ENCODE measurements around the gene PDE1A.

Gene PDE1A

GRCh38 chr2:182148344-182148743 is 278.5 kb downstream of the PDE1A start:
- H3K27me3 ChIP-seq (ENCODE audit: insufficient read depth, poor library complexity, severe bottlenecking), result no peaks in the 10 kb centered on the region
- no peak for TF ChIP-seq CTCF (IDR thresholded peaks at IDR 0.05; ENCODE audit: poor library complexity, severe bottlenecking)
- no peaks in the 10 kb centered on the region for H3K4me1 ChIP-seq (ENCODE audit: insufficient read depth, poor library complexity, severe bottlenecking)
- no peak overlapping the region for H3K4me3 ChIP-seq (ENCODE audit: severe bottlenecking)
- no peaks in the 10 kb centered on the region for H3K9me3 ChIP-seq (ENCODE audit: severe bottlenecking)
- no peaks in the 10 kb centered on the region for H3K36me3 ChIP-seq (ENCODE audit: low read depth)
- DNase-seq (ENCODE audit: low spot score) (no peak), ATAC-seq (ENCODE audit: low read depth) (no peak; the same call in 2 of the 3 replicates)
- no peak overlapping the region for H3K27ac ChIP-seq (ENCODE audit: poor library complexity, severe bottlenecking)

GRCh38 chr2:182144776-182145165 is 282.1 kb downstream of the PDE1A start:
- TF ChIP-seq CTCF (IDR thresholded peaks at IDR 0.05; ENCODE audit: poor library complexity, severe bottlenecking), result no peak
- Histone ChIP-seq H3K27me3 (ENCODE audit: insufficient read depth, poor library complexity, severe bottlenecking) (no peaks in the 10 kb centered on the region), H3K4me1 (ENCODE audit: insufficient read depth, poor library complexity, severe bottlenecking) (no peaks in the 10 kb centered on the region), H3K27ac (ENCODE audit: poor library complexity, severe bottlenecking) (no peak overlapping the region), H3K9me3 (ENCODE audit: severe bottlenecking) (no peaks in the 10 kb centered on the region), H3K36me3 (ENCODE audit: low read depth) (no peaks in the 10 kb centered on the region), H3K4me3 (ENCODE audit: severe bottlenecking) (no peak overlapping the region)
- ATAC-seq (ENCODE audit: low read depth) (0 out of 3 replicates have a peak, but pooled peaks have one; percentile 33), DNase-seq (ENCODE audit: low spot score) (no peak)

GRCh38 chr2:182144041-182144775 is 282.6 kb downstream of the PDE1A start:
- Histone ChIP-seq H3K36me3 (ENCODE audit: low read depth) (no peaks in the 10 kb centered on the region), H3K9me3 (ENCODE audit: severe bottlenecking) (no peaks in the 10 kb centered on the region), H3K27me3 (ENCODE audit: insufficient read depth, poor library complexity, severe bottlenecking) (no peaks in the 10 kb centered on the region), H3K27ac (ENCODE audit: poor library complexity, severe bottlenecking) (no peak overlapping the region), H3K4me1 (ENCODE audit: insufficient read depth, poor library complexity, severe bottlenecking) (no peaks in the 10 kb centered on the region), H3K4me3 (ENCODE audit: severe bottlenecking) (no peak overlapping the region)
- DNase-seq (ENCODE audit: low spot score) (no peak), ATAC-seq (ENCODE audit: low read depth) (no peak)
- TF ChIP-seq CTCF (IDR thresholded peaks at IDR 0.05; ENCODE audit: poor library complexity, severe bottlenecking), result no peak

- no peak for DNase-seq (ENCODE audit: low spot score)
- no peak overlapping the region for H3K27ac ChIP-seq (ENCODE audit: poor library complexity, severe bottlenecking)
- H3K4me3 ChIP-seq (ENCODE audit: severe bottlenecking), result no peak overlapping the region
- no peaks in the 10 kb centered on the region for H3K4me1 ChIP-seq (ENCODE audit: insufficient read depth, poor library complexity, severe bottlenecking)
- H3K9me3 ChIP-seq (ENCODE audit: severe bottlenecking), result no peaks in the 10 kb centered on the region
- no peak for ATAC-seq (ENCODE audit: low read depth)
- no peak for TF ChIP-seq CTCF (IDR thresholded peaks at IDR 0.05; ENCODE audit: poor library complexity, severe bottlenecking)
- no peaks in the 10 kb centered on the region for H3K36me3 ChIP-seq (ENCODE audit: low read depth)
- no peaks in the 10 kb centered on the region for H3K27me3 ChIP-seq (ENCODE audit: insufficient read depth, poor library complexity, severe bottlenecking)
Observed at GRCh38 chr2:182142062-182142461, 284.8 kb downstream of the PDE1A start.

GRCh38 chr2:182134201-182134600 is 292.6 kb downstream of the PDE1A start:
- Histone ChIP-seq H3K27me3 (ENCODE audit: insufficient read depth, poor library complexity, severe bottlenecking) (no peaks in the 10 kb centered on the region), H3K4me3 (ENCODE audit: severe bottlenecking) (no peak overlapping the region), H3K9me3 (ENCODE audit: severe bottlenecking) (no peaks in the 10 kb centered on the region), H3K4me1 (ENCODE audit: insufficient read depth, poor library complexity, severe bottlenecking) (no peaks in the 10 kb centered on the region), H3K36me3 (ENCODE audit: low read depth) (no peaks in the 10 kb centered on the region), H3K27ac (ENCODE audit: poor library complexity, severe bottlenecking) (no peak overlapping the region)
- no peak for TF ChIP-seq CTCF (IDR thresholded peaks at IDR 0.05; ENCODE audit: poor library complexity, severe bottlenecking)
- no peak for ATAC-seq (ENCODE audit: low read depth)
- DNase-seq (ENCODE audit: low spot score), result no peak
